ENCODE measurements around the gene ATG7. TPM values are rescaled to one million over a fixed set of nuclear protein-coding genes. Genes with fewer than 3 reads are reported as not detected.

Gene ATG7
- total RNA-seq, 4 donors from 2014 or later: 54.8 to 126 (median 100) TPM

- H3K27ac ChIP-seq: peak overlapping the region in 1 of 2 donors; percentile 22
- H3K9me3 ChIP-seq: no peaks in the 10 kb centered on the region
- intact Hi-C loops (cut with DNase I; ENCODE audit: low total_unique reads): no loop called here
- TF ChIP-seq, protein P1, sequence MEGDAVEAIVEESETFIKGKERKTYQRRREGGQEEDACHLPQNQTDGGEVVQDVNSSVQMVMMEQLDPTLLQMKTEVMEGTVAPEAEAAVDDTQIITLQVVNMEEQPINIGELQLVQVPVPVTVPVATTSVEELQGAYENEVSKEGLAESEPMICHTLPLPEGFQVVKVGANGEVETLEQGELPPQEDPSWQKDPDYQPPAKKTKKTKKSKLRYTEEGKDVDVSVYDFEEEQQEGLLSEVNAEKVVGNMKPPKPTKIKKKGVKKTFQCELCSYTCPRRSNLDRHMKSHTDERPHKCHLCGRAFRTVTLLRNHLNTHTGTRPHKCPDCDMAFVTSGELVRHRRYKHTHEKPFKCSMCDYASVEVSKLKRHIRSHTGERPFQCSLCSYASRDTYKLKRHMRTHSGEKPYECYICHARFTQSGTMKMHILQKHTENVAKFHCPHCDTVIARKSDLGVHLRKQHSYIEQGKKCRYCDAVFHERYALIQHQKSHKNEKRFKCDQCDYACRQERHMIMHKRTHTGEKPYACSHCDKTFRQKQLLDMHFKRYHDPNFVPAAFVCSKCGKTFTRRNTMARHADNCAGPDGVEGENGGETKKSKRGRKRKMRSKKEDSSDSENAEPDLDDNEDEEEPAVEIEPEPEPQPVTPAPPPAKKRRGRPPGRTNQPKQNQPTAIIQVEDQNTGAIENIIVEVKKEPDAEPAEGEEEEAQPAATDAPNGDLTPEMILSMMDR (IDR thresholded peaks at IDR 0.05): no peak
- TF ChIP-seq POLR2A (IDR thresholded peaks at IDR 0.05): no peak
- DNase-seq: no peak
- no peak overlapping the region for H3K4me3 ChIP-seq
- peaks cover 0 to 10% of the 10 kb centered on the region in 2 donors for H3K4me1 ChIP-seq
- H3K36me3 ChIP-seq: peaks cover 0 to 3% of the 10 kb centered on the region in 2 donors
- no peaks in the 10 kb centered on the region for H3K27me3 ChIP-seq
Measured at GRCh38 chr3:11382146-11382745, 110.0 kb downstream of the ATG7 start.

DNA sequence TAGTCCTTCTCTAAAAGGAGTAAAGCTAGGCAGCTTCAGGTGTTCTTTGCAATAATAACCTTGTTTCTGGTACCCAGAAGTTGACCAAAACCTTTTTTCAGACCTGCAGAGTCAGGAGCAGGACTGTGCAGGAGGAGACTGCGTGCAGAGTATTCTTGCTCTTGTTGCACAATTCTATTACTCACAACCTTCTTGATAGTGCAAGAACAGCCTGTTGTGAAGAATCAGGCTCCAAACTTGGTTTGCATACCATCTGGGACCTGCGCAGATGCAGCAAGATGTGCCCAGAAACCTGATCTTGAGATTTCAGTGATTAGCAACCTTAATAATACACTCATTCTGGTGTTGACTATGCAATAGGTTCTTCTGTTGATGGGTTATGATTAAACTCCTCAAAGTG is 111.9 kb downstream of the ATG7 start:
- no peak for TF ChIP-seq POLR2A (IDR thresholded peaks at IDR 0.05)
- TF ChIP-seq, protein P1 (IDR thresholded peaks at IDR 0.05): no peak
- Histone ChIP-seq H3K36me3 (peaks cover 0 to 3% of the 10 kb centered on the region in 2 donors), H3K4me1 (peaks cover 0 to 10% of the 10 kb centered on the region in 2 donors), H3K27me3 (no peaks in the 10 kb centered on the region), H3K4me3 (no peak overlapping the region), H3K9me3 (no peaks in the 10 kb centered on the region), H3K27ac (no peak overlapping the region)
- DNase-seq: no peak
- intact Hi-C loops (cut with DNase I; ENCODE audit: low total_unique reads): no loop called here

- intact Hi-C loops (cut with DNase I; ENCODE audit: low total_unique reads): no loop called here
- TF ChIP-seq, protein P1 (IDR thresholded peaks at IDR 0.05): no peak
- TF ChIP-seq POLR2A (IDR thresholded peaks at IDR 0.05): no peak
- no peaks in the 10 kb centered on the region for H3K9me3 ChIP-seq
- no peaks in the 10 kb centered on the region for H3K36me3 ChIP-seq
- H3K27me3 ChIP-seq: no peaks in the 10 kb centered on the region
- H3K4me1 ChIP-seq: peaks cover 0 to 10% of the 10 kb centered on the region in 2 donors
- no peak overlapping the region for H3K4me3 ChIP-seq
- no peak for DNase-seq
- peak overlapping the region; percentile 60 to 67 for H3K27ac ChIP-seq
Measured at GRCh38 chr3:11385326-11385725, 113.1 kb downstream of the ATG7 start.

GRCh38 chr3:11385891-11386290 is 113.7 kb downstream of the ATG7 start:
- H3K27ac ChIP-seq: peak overlapping the region; percentile 60 to 67
- intact Hi-C loops (cut with DNase I; ENCODE audit: low total_unique reads): no loop called here
- H3K4me1 ChIP-seq: peaks cover 0 to 10% of the 10 kb centered on the region in 2 donors

DNA sequence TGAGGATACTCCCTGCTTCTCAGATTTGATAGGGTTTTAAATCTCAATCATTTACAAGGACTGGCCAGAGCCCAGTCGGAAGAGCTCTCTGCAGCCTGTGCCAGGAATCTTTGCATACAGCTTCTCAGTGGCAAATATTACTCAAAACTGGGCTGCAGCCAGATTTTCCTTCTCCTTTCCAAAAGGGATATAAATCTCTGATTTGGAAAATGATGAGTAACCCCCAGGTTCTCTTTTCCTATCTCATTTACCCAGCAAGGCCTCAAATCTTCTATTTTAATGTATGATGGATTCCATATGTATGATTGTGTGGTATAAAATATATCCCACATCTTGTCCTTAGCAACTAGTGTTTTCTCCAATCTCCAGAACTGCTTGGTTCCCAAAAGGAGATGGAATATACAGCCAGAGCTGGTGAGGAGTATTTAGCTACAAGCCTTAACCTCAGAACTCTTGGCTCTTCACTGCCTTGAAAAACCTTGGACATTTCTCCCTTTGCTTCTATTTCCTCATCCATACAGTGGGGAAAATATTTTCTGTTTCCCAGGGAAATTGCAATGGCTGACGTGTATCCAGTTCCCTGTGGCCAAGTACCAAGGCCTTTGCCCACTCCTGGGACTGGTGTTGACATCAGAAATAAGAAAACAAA is 114.4 kb downstream of the ATG7 start:
- intact Hi-C loops (cut with DNase I; ENCODE audit: low total_unique reads): no loop called here
- TF ChIP-seq, protein P1 (IDR thresholded peaks at IDR 0.05): no peak
- no peak for TF ChIP-seq POLR2A (IDR thresholded peaks at IDR 0.05)
- peak overlapping the region; percentile 60 to 67 for H3K27ac ChIP-seq

More at GRCh38 chr3:11385891-11386290, 113.7 kb downstream of the ATG7 start:
- DNase-seq: peak; percentile 22 to 30
- no peaks in the 10 kb centered on the region for H3K36me3 ChIP-seq
- no peak for TF ChIP-seq POLR2A (IDR thresholded peaks at IDR 0.05)
- TF ChIP-seq, protein P1 (IDR thresholded peaks at IDR 0.05): no peak
- no peaks in the 10 kb centered on the region for H3K27me3 ChIP-seq
- H3K4me3 ChIP-seq: no peak overlapping the region
- no peaks in the 10 kb centered on the region for H3K9me3 ChIP-seq

More for the DNA sequence above, 114.4 kb downstream of the ATG7 start:
- H3K9me3 ChIP-seq: no peaks in the 10 kb centered on the region
- DNase-seq: peak; percentile 46 to 73
- H3K36me3 ChIP-seq: no peaks in the 10 kb centered on the region
- H3K4me3 ChIP-seq: no peak overlapping the region
- peaks cover 0 to 10% of the 10 kb centered on the region in 2 donors for H3K4me1 ChIP-seq
- H3K27me3 ChIP-seq: no peaks in the 10 kb centered on the region

Measured in uterus (tissue), 4 donors.